Stimulated activated CD4-positive, alpha-beta T cell treated with anti-CD3 and anti-CD28 coated beads, Interleukin-1b, Interleukin-23, amount 100 ng/mL, for 4 hours (primary cell): ENCODE results near the gene LGALS1.
A peak's percentile ranks its signal among the peaks of the same experiment; 100 is the strongest.

ENCODE experiments used
- DNase-seq, 2 donors: peaks; one replicate each; pipeline ENCODE4 v3.0.0-alpha.2; 2020; ENCODE audit warnings: low read depth in 2 of 2

LGALS1 gene

GRCh38 chr22:37661160-37661924, 14.1 kb upstream of the LGALS1 start:
- no peak for DNase-seq

GRCh38 chr22:37662039-37662438, 13.4 kb upstream of the LGALS1 start:
- no peak for DNase-seq

- DNase-seq: no peak
Observed at GRCh38 chr22:37663521-37664140, 11.8 kb upstream of the LGALS1 start.

- DNase-seq: no peak
Observed at GRCh38 chr22:37664249-37665101, 11.0 kb upstream of the LGALS1 start.

- no peak for DNase-seq
Observed at GRCh38 chr22:37665487-37665886, 9.9 kb upstream of the LGALS1 start.

- no peak for DNase-seq
Observed at GRCh38 chr22:37669586-37669985, 5.8 kb upstream of the LGALS1 start.

- DNase-seq: no peak
Observed at GRCh38 chr22:37672206-37672919, 3.1 kb upstream of the LGALS1 start.

- no peak for DNase-seq
Observed at GRCh38 chr22:37672920-37673455, 2.4 kb upstream of the LGALS1 start.

GRCh38 chr22:37674248-37674647, 1.2 kb upstream of the LGALS1 start:
- DNase-seq: no peak

- DNase-seq: no peak
Observed at GRCh38 chr22:37675930-37676735, 697 bp downstream of the LGALS1 start.

- DNase-seq: peak; percentile 89 to 93
Observed at GRCh38 chr22:37676736-37677492, 1.5 kb downstream of the LGALS1 start.

- no peak for DNase-seq
Observed at GRCh38 chr22:37677493-37677974, 2.1 kb downstream of the LGALS1 start.

- DNase-seq: no peak
Observed at GRCh38 chr22:37678372-37678771, 2.9 kb downstream of the LGALS1 start.

- no peak for DNase-seq
Observed at GRCh38 chr22:37679670-37680069, 4.2 kb downstream of the LGALS1 start.

GRCh38 chr22:37680191-37680851, 4.9 kb downstream of the LGALS1 start:
- DNase-seq: no peak

GRCh38 chr22:37681001-37681424, 5.6 kb downstream of the LGALS1 start:
- DNase-seq: no peak

- peak; percentile 57 for DNase-seq
Observed at GRCh38 chr22:37681556-37682049, 6.2 kb downstream of the LGALS1 start.

GRCh38 chr22:37684803-37685615, 9.6 kb downstream of the LGALS1 start:
- no peak for DNase-seq
